Measurements from ENCODE around the gene NCCRP1.

NCCRP1 gene

GRCh38 chr19:39160889-39161672 is 35.7 kb upstream of the NCCRP1 start:
- no peak for DNase-seq
- no peaks in the 10 kb centered on the region for H3K9me3 ChIP-seq (ENCODE audit: severe bottlenecking)
- H3K27me3 ChIP-seq (ENCODE audit: insufficient read depth, low read depth, severe bottlenecking) = no peaks in the 10 kb centered on the region
- no peak overlapping the region for H3K4me3 ChIP-seq (ENCODE audit: low read depth, low read length)
- H3K27ac ChIP-seq = no peak overlapping the region
- peaks cover 12% of the 10 kb centered on the region for H3K36me3 ChIP-seq
- no peak for TF ChIP-seq CTCF (IDR thresholded peaks at IDR 0.05; ENCODE audit: low read depth, low read length)

GRCh38 chr19:39162441-39163043 is 34.2 kb upstream of the NCCRP1 start:
- H3K4me3 ChIP-seq (ENCODE audit: low read depth, low read length) = no peak overlapping the region
- H3K27ac ChIP-seq = no peak overlapping the region

GRCh38 chr19:39163621-39164020 is 33.1 kb upstream of the NCCRP1 start:
- Histone ChIP-seq H3K36me3 (peaks cover 17% of the 10 kb centered on the region), H3K4me3 (ENCODE audit: low read depth, low read length) (no peak overlapping the region), H3K27ac (no peak overlapping the region), H3K27me3 (ENCODE audit: insufficient read depth, low read depth, severe bottlenecking) (no peaks in the 10 kb centered on the region), H3K9me3 (ENCODE audit: severe bottlenecking) (no peaks in the 10 kb centered on the region)
- TF ChIP-seq CTCF (IDR thresholded peaks at IDR 0.05; ENCODE audit: low read depth, low read length) = no peak
- DNase-seq = no peak

More at GRCh38 chr19:39162441-39163043, 34.2 kb upstream of the NCCRP1 start:
- no peak for TF ChIP-seq CTCF (IDR thresholded peaks at IDR 0.05; ENCODE audit: low read depth, low read length)
- Histone ChIP-seq H3K27me3 (ENCODE audit: insufficient read depth, low read depth, severe bottlenecking) (no peaks in the 10 kb centered on the region), H3K36me3 (peaks cover 12% of the 10 kb centered on the region), H3K9me3 (ENCODE audit: severe bottlenecking) (no peaks in the 10 kb centered on the region)
- no peak for DNase-seq

- Histone ChIP-seq H3K27me3 (ENCODE audit: insufficient read depth, low read depth, severe bottlenecking) (no peaks in the 10 kb centered on the region), H3K36me3 (peaks cover 10% of the 10 kb centered on the region), H3K27ac (no peak overlapping the region), H3K9me3 (ENCODE audit: severe bottlenecking) (no peaks in the 10 kb centered on the region), H3K4me3 (ENCODE audit: low read depth, low read length) (no peak overlapping the region)
- no peak for TF ChIP-seq CTCF (IDR thresholded peaks at IDR 0.05; ENCODE audit: low read depth, low read length)
- DNase-seq = no peak
Observed at GRCh38 chr19:39164289-39164688, 32.5 kb upstream of the NCCRP1 start.

- no peak for DNase-seq
- Histone ChIP-seq H3K27ac (no peak overlapping the region), H3K9me3 (ENCODE audit: severe bottlenecking) (no peaks in the 10 kb centered on the region), H3K36me3 (peaks cover 14% of the 10 kb centered on the region), H3K4me3 (ENCODE audit: low read depth, low read length) (no peak overlapping the region), H3K27me3 (ENCODE audit: insufficient read depth, low read depth, severe bottlenecking) (no peaks in the 10 kb centered on the region)
- no peak for TF ChIP-seq CTCF (IDR thresholded peaks at IDR 0.05; ENCODE audit: low read depth, low read length)
Observed at GRCh38 chr19:39165857-39166256, 30.9 kb upstream of the NCCRP1 start.
